Mesothelial cell of epicardium (in vitro differentiated cells): ENCODE results near the gene HCN2. TPM values are rescaled to one million over a fixed set of nuclear protein-coding genes. Genes with fewer than 3 reads are reported as not detected.
"Not testable (repeated sequence)": the region's sequence is repeated elsewhere in the genome, so short reads cannot be mapped to it uniquely, and the experiment has no call there.

Experiments
- DNase-seq, 2 experiments: peaks; one replicate each; pipeline ENCODE4 v3.0.0; 2021; ENCODE audit warnings: low spot score in 2 of 2; ENCODE audit not compliant: unreplicated experiment in 2 of 2
- H3K27ac Mint-ChIP-seq: 2 replicates; pipeline ENCODE4 v1.8.0; 2021; ENCODE audit warnings: mixed read lengths
- H3K27me3 Mint-ChIP-seq: 2 replicates; pipeline ENCODE4 v1.8.0; 2021; ENCODE audit warnings: low read depth, mixed read lengths
- H3K36me3 Mint-ChIP-seq: 2 replicates; pipeline ENCODE4 v1.8.0; 2021; ENCODE audit warnings: mixed read lengths
- H3K4me1 Mint-ChIP-seq: 2 replicates; pipeline ENCODE4 v1.8.0; 2021; ENCODE audit warnings: mixed read lengths
- H3K4me3 Mint-ChIP-seq: 2 replicates; pipeline ENCODE4 v1.8.0; 2021; ENCODE audit warnings: mild to moderate bottlenecking, moderate library complexity, mixed read lengths
- H3K9me3 Mint-ChIP-seq: 2 replicates; pipeline ENCODE4 v1.8.0; 2021; ENCODE audit warnings: mixed read lengths
- total RNA-seq: library from RNA; stranded (reverse); gene quantifications from 3 replicates; pipeline ENCODE4 v1.2.1, GENCODE V29; 2021
- TF ChIP-seq, protein P1 (sequence below): fragments of 200-600 bp; sonication (generic); IDR thresholded peaks from one replicate; pipeline ENCODE4 v1.5.0; 2021; ENCODE audit warnings: antibody characterized with exemption; ENCODE audit not compliant: unreplicated experiment

The HCN2 gene
- total RNA-seq, 1 donor from 2014 or later: 1.5 TPM

DNA sequence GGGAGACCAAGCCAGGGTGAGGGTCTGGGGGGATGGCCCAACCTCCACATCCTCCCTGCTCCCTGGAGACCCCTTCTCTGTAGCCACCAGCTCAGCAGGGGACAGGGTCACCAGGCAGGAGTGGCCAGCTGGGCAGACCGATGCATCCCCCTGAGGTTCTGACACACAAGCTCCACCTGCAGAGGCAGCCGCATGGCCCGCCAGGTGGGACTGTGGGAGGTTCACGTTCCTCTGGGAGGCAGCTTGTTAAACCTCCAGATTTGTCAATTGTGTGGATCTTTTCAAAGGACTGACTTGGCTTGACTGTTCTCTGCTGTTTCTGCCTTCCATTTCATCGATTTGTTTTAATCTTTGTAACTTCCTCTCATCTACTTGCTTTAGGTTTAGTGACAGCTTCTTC, 35.6 kb downstream of the HCN2 start:
- Mint-ChIP-seq H3K4me3 (no peak overlapping the region), H3K4me1 (no peaks in the 10 kb centered on the region), H3K27ac (no peak overlapping the region), H3K9me3 (no peaks in the 10 kb centered on the region), H3K27me3 (no peaks in the 10 kb centered on the region), H3K36me3 (peaks cover 15% of the 10 kb centered on the region)
- TF ChIP-seq, protein P1, sequence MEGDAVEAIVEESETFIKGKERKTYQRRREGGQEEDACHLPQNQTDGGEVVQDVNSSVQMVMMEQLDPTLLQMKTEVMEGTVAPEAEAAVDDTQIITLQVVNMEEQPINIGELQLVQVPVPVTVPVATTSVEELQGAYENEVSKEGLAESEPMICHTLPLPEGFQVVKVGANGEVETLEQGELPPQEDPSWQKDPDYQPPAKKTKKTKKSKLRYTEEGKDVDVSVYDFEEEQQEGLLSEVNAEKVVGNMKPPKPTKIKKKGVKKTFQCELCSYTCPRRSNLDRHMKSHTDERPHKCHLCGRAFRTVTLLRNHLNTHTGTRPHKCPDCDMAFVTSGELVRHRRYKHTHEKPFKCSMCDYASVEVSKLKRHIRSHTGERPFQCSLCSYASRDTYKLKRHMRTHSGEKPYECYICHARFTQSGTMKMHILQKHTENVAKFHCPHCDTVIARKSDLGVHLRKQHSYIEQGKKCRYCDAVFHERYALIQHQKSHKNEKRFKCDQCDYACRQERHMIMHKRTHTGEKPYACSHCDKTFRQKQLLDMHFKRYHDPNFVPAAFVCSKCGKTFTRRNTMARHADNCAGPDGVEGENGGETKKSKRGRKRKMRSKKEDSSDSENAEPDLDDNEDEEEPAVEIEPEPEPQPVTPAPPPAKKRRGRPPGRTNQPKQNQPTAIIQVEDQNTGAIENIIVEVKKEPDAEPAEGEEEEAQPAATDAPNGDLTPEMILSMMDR: no peak
- no peak for DNase-seq

DNA sequence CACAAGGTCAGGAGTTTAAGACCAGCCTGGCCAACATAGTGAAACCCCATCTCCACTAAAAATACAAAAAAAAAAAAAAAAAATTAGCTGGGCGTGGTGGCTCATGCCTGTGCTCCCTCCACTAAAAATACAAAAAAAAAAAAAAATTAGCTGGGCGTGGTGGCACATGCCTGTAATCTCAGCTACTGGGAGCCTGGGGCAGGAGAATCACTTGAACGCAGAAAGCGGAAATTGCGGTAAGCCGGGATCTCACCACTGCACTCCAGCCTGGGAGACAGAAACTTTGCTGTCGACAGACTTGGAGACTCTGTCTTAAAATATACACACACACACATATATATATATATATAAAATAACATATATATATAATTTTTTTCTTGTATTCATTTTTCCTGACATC, 36.9 kb downstream of the HCN2 start:
- peaks cover 19% of the 10 kb centered on the region for H3K36me3 Mint-ChIP-seq
- H3K27ac Mint-ChIP-seq, H3K9me3 Mint-ChIP-seq: not testable (repeated sequence)

DNA sequence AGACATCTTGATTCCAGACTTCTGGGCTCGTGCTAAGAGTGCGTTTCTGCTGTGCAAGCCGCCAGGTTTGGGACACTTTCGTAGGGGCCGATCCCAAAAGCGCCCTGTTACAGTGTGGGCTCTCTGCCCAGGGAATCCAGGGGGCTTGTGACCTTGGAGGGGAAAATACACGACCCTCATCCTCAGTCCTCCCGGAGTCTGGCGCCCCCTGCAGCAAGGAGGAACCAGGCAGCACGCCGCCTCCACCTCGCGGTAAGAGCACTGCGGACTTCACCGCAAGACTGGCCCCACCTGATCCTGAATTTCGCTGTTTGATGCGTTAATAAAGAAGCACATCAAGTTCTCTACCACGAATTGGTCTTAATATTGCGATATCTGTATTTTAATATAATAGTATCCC, 38.5 kb downstream of the HCN2 start:
- TF ChIP-seq, protein P1: no peak
- Mint-ChIP-seq H3K4me3 (no peak overlapping the region), H3K4me1 (no peaks in the 10 kb centered on the region), H3K9me3 (no peaks in the 10 kb centered on the region), H3K27ac (no peak overlapping the region), H3K27me3 (no peaks in the 10 kb centered on the region), H3K36me3 (peaks cover 19% of the 10 kb centered on the region)
- DNase-seq: no peak

More for the DNA sequence above, 36.9 kb downstream of the HCN2 start:
- H3K4me1 Mint-ChIP-seq, H3K4me3 Mint-ChIP-seq, H3K27me3 Mint-ChIP-seq, DNase-seq: not testable (repeated sequence)

DNA sequence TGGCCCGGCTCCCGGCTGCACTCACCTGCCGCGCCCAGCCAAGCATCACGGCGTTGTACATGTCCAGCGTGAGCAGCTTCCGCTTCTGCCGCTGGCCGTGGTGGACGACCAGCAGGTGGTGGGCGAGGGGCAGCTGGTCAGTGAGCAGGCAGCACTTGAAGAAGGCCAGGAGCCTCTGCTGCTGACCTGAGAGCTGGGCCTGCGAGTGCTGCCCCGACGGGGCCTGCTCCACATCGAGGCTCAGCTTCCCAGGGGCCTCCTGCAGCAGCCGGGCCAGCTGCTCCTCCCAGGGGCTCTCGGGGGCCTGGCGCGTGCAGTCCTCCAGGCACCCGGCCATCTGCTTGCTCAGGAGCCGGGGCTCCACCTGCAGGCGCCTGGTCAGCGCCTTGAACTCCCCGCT, 39.8 kb downstream of the HCN2 start:
- H3K9me3 Mint-ChIP-seq, H3K27ac Mint-ChIP-seq, DNase-seq, H3K4me3 Mint-ChIP-seq, H3K27me3 Mint-ChIP-seq, H3K4me1 Mint-ChIP-seq: not testable (repeated sequence)
- H3K36me3 Mint-ChIP-seq: peaks cover 19% of the 10 kb centered on the region

DNA sequence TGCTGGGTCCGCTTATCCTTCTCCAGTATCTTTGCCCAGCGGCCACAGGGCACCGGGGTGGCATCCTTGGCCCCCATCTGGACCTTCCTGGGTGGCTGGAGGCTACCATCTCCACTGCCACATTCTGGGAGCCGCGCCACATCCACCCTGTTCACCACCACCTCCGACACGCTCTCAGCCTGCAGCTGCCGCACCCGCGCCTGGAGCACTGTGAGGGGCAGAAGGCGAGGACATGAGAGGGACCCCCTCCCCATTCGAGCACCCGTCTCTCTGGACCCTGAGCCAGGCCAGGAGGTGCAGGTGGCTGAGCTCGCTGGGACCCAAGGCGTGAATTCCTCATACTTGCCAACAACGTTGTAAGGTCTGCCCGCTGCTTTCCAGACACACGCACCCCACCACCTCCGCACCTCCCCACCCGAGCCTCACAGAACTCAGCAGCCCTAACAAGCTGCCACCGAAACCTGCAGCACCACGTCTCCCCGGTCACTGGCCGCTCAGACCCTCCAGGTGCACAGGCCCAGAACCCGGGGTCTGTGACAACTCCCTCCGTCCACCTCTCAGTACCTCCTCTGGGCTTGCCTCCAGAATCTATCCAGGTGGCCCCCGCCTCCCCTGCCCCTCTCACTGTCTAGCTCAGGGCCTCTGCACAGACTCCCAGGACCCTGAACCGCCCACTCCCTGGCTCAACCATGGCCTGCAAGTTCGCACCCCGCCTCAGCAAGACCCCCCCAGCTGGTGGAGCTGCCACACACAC, 40.5 kb downstream of the HCN2 start:
- Mint-ChIP-seq H3K4me1 (peaks cover 7% of the 10 kb centered on the region), H3K9me3 (no peaks in the 10 kb centered on the region), H3K4me3 (no peak overlapping the region), H3K27ac (no peak overlapping the region), H3K27me3 (no peaks in the 10 kb centered on the region), H3K36me3 (peaks cover 19% of the 10 kb centered on the region)
- no peak for DNase-seq
- TF ChIP-seq, protein P1: no peak

DNA sequence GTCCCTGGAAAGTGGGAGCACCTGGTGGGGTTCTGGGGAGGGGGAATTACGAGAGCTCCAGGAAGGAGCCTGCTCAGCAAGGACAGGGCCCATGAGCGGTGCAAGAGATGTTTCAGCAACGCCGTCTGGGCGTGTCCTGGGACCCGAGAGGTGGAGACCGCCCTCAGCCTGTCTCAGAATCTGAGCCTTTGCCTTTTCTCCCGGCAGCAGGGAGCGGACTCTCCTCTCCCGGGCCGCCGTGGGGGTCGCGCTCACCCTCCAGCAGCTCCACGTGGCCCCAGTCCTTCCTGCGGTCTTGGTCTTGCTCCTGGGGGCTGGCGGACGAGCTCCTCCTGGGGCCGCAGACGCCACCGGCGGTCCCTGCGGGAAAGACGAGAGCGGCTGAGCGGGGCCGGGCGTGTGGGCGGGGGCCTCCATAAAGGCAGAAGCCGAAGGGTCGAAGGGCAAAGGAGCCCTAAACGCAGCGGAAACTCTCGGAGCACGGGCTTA, 42.9 kb downstream of the HCN2 start:
- peak in 1 of 2 experiments; percentile 68 for DNase-seq
- TF ChIP-seq, protein P1: no peak
- H3K36me3 Mint-ChIP-seq: peaks cover 15% of the 10 kb centered on the region
- peaks cover 6% of the 10 kb centered on the region for H3K27me3 Mint-ChIP-seq
- peak overlapping the region; percentile 87 for H3K4me3 Mint-ChIP-seq
- peaks cover 7% of the 10 kb centered on the region for H3K4me1 Mint-ChIP-seq
- peak overlapping the region; percentile 93 for H3K27ac Mint-ChIP-seq
- H3K9me3 Mint-ChIP-seq: no peaks in the 10 kb centered on the region
